Measurements from ENCODE around the gene DDIT4L. TPM values are rescaled to one million over a fixed set of nuclear protein-coding genes. Genes with fewer than 3 reads are reported as not detected.
"Not testable (repeated sequence)": the region's sequence is repeated elsewhere in the genome, so short reads cannot be mapped to it uniquely, and the experiment has no call there.

Gene DDIT4L
- total and polyA plus RNA-seq, 2 of the 13 experiments (the other 11 are each of a cell fraction or from before 2014, with no cell fraction given) = not detected

DNA sequence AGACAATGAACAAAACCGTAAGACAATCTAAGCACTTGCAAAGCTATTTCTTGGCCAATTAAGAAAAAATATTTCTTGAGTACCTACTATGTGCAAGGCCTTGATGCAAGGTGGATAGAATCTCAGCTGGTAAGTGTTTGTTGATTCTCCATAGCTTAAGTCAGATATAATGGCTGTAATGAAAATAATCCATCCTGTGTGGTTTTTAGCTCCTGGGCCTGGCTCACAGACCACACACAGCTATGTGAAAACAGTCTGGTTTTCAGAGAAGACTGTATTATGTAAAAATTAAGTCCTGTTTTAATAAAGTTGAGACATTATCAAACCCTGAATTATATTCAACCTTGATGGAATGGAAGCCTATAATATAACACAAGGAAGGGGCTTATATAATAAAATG, 7.8 kb upstream of the DDIT4L start (continued):
- TF ChIP-seq NFIC (IDR thresholded peaks at IDR 0.05; ENCODE audit: low read length) (no peak), MYC (CRISPR knock-in tag; IDR thresholded peaks at IDR 0.05; ENCODE audit: borderline replicate concordance) (no peak)

- DNase-seq (ENCODE audit: low spot score); BruUV-seq (replicated peaks); H3K4me3 ChIP-seq (replicated peaks in 1 of 3; ENCODE audit: insufficient read depth in 1 of 3, low read depth in 2 of 3, low read length in 3 of 3); FAIRE-seq; H3K27ac ChIP-seq (ENCODE audit: extremely low read length, insufficient read depth, low read length); CTCF ChIA-PET (ENCODE audit: low intra/inter-chr PET ratio, low total read pairs); POLR2A ChIA-PET; intact Hi-C loops (cut with micrococcal nuclease; ENCODE audit: unreplicated experiment); in situ Hi-C loops (cut with HindIII; ENCODE audit: extremely low pct_ligation_motif_present, low pct_unique_long_range_greater_than_20kb); H3K27me3 ChIP-seq (ENCODE audit: control insufficient read depth in 1 of 2, insufficient read depth in 2 of 2, low read length in 2 of 2); H3K9ac ChIP-seq (ENCODE audit: insufficient read depth, low read depth, low read length); H2AFZ ChIP-seq (ENCODE audit: low read length); H3K79me2 ChIP-seq (ENCODE audit: insufficient read depth, low read length); H4K20me1 ChIP-seq (ENCODE audit: insufficient read depth, low read length); H3K9me3 ChIP-seq (ENCODE audit: low read length); ATAC-seq; H3K36me3 ChIP-seq (replicated peaks in 1 of 2; ENCODE audit: control insufficient read depth in 1 of 2, insufficient read depth in 2 of 2, low read length in 2 of 2); H3K4me1 ChIP-seq (ENCODE audit: insufficient read depth, low read length); H3K4me2 ChIP-seq (ENCODE audit: low read depth, low read length): not testable (repeated sequence)
- WGBS (ENCODE audit: low lambda C conversion rate) = 67% methylated on average over 10 of the region's 40 CpGs
These were observed 6.3 kb upstream of the DDIT4L start for GRCh38 chr4:100196388-100197071.

DNA sequence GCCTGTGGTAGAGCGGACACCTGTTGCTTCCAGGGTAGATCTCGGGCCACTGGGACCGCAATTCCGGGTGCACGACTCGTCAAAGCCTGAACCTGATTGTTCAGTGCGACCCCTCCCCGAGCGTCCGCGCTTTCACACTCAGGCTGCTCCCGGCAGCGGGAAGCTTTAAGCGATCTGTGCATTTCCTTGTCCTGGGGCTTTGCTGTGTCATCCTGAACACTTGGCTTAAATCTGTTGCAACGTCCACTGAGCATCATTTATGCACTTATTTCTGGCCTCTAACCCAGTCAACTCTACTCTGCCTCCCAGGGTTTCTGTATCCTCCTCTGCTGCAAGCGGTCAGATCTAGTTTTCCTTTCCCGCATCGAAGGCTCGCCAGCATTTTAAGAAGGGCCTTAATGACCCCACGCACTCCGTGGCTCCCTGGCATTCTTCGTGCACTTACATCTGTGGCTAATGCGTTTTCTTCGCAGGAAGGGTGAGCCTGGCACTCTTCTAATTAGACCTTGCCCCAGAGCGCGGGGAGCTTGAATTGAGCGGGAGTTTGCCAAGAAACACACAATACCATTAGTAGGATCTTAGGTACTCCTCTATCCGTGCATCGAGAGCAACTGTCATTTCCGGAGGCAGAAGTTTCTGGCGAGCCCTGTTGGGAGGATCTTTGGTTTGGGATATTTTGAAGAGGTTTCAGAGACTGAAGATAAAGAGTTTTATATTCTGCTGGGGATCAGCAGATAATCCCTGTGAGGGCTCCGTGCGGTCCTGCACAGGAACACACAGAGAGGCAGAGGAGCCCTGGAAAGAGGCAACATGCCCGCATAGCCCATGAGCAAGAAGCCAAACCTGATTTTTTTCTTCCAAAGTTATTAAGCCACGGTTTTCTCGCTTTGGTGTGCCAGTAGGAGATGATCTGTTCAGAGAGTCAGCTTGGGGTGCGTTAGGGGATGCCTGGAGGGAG, 654 bp upstream of the DDIT4L start:
- no peak overlapping the region for H3K27ac ChIP-seq (ENCODE audit: extremely low read length, insufficient read depth, low read length)
- no peak for DNase-seq (ENCODE audit: low spot score)
- no peak for FAIRE-seq
- BruUV-seq (replicated peaks) = no TSS peak
- peak; percentile 28 for ATAC-seq
- H3K4me3 ChIP-seq (replicated peaks in 1 of 3; ENCODE audit: insufficient read depth in 1 of 3, low read depth in 2 of 3, low read length in 3 of 3) = no peak overlapping the region
- no peaks in the 10 kb centered on the region for H3K9me3 ChIP-seq (ENCODE audit: low read length)
- intact Hi-C loops (cut with micrococcal nuclease; ENCODE audit: unreplicated experiment) = no loop called here
- ChIA-PET CTCF (ENCODE audit: low intra/inter-chr PET ratio, low total read pairs) (no interaction called here), POLR2A (no interaction called here)
- no peaks in the 10 kb centered on the region for H3K36me3 ChIP-seq (replicated peaks in 1 of 2; ENCODE audit: control insufficient read depth in 1 of 2, insufficient read depth in 2 of 2, low read length in 2 of 2)
- no peaks in the 10 kb centered on the region for H4K20me1 ChIP-seq (ENCODE audit: insufficient read depth, low read length)
- H3K4me1 ChIP-seq (ENCODE audit: insufficient read depth, low read length) = no peaks in the 10 kb centered on the region
- H2AFZ ChIP-seq (ENCODE audit: low read length) = no peak overlapping the region
- in situ Hi-C loops (cut with HindIII; ENCODE audit: extremely low pct_ligation_motif_present, low pct_unique_long_range_greater_than_20kb) = no loop called here
- no peak overlapping the region for H3K4me2 ChIP-seq (ENCODE audit: low read depth, low read length)
- H3K9ac ChIP-seq (ENCODE audit: insufficient read depth, low read depth, low read length) = no peak overlapping the region
- H3K27me3 ChIP-seq (ENCODE audit: control insufficient read depth in 1 of 2, insufficient read depth in 2 of 2, low read length in 2 of 2) = peaks cover 0 to 25% of the 10 kb centered on the region in 2 experiments
- H3K79me2 ChIP-seq (ENCODE audit: insufficient read depth, low read length) = no peaks in the 10 kb centered on the region
- TF ChIP-seq KDM1A (CRISPR knock-in tag; IDR thresholded peaks at IDR 0.05) (no peak), TRIM24 (CRISPR knock-in tag; IDR thresholded peaks at IDR 0.05) (no peak), CREB3 (CRISPR knock-in tag; IDR thresholded peaks at IDR 0.05) (no peak), SALL1 (CRISPR knock-in tag; IDR thresholded peaks at IDR 0.05) (no peak), SRSF1 (optimal IDR thresholded peaks at IDR 0.05; ENCODE audit: low read depth, low read length) (no peak)
- 31% methylated on average over 23 of the region's 37 CpGs for WGBS (ENCODE audit: low lambda C conversion rate)
